Measurements from ENCODE around the gene OR2F1. TPM values are rescaled to one million over a fixed set of nuclear protein-coding genes. Genes with fewer than 3 reads are reported as not detected.

The OR2F1 gene
- total RNA-seq, 1 experiment from 2014 or later: not detected

DNA sequence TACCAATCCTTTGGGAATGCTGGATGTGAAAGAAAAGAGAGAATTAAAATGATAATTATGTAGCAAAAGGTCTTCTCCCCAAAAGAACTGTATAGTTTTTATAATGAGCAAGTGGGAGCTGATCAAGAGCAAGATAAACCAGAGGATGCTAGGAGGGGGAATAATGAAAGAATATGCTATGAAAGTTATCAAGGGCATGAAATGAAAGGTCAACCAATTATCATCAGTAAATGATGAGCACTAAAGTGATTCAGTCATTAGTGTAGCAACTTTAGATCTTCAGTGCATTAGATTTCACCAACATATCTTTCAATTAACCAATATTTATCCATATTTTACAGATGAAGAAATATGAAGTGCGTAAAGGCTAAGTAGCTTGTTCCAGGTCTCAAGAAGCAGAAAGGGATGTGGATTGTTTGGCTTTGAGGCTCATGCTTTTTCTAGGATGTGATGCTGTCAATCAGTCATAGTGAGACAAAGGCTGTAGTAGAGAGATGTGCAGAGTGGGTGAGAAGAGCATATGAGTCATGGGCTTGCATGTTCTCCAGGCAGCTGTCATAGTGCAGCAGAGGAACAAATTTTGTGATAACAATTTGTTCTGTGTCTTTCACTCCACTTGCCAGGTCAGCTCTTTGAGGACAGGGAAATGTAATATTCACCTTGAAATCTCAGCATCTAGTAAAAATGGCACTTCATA, 25.3 kb upstream of the OR2F1 start:
- no peaks in the 10 kb centered on the region for H3F3A ChIP-seq (ENCODE audit: low read length, unreplicated experiment)
- no peaks in the 10 kb centered on the region for H3K9me3 ChIP-seq (ENCODE audit: low read length)
- peaks cover 15% of the 10 kb centered on the region; the same call in 1 of the 2 replicates for H3K27me3 ChIP-seq (ENCODE audit: low read length)
- H4K20me1 ChIP-seq (ENCODE audit: low read length): no peaks in the 10 kb centered on the region
- TF ChIP-seq EZH2 (IDR thresholded peaks at IDR 0.05; ENCODE audit: low read length, unreplicated experiment): no peak
- no peak for TF ChIP-seq EZH2phosphoT487 (IDR thresholded peaks at IDR 0.05; ENCODE audit: borderline replicate concordance, low read length)
- TF ChIP-seq, protein P1, sequence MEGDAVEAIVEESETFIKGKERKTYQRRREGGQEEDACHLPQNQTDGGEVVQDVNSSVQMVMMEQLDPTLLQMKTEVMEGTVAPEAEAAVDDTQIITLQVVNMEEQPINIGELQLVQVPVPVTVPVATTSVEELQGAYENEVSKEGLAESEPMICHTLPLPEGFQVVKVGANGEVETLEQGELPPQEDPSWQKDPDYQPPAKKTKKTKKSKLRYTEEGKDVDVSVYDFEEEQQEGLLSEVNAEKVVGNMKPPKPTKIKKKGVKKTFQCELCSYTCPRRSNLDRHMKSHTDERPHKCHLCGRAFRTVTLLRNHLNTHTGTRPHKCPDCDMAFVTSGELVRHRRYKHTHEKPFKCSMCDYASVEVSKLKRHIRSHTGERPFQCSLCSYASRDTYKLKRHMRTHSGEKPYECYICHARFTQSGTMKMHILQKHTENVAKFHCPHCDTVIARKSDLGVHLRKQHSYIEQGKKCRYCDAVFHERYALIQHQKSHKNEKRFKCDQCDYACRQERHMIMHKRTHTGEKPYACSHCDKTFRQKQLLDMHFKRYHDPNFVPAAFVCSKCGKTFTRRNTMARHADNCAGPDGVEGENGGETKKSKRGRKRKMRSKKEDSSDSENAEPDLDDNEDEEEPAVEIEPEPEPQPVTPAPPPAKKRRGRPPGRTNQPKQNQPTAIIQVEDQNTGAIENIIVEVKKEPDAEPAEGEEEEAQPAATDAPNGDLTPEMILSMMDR (conservative IDR thresholded peaks at IDR 0.05; ENCODE audit: low read depth, low read length): no peak
- ChIA-PET POLR2A (ENCODE audit: unreplicated experiment) (no interaction called here), CTCF (no interaction called here)
- no peaks in the 10 kb centered on the region for H3K9me2 ChIP-seq (replicated peaks; ENCODE audit: low read length)
- no peak overlapping the region for H3K4me3 ChIP-seq (ENCODE audit: low read length)
- H3K4me1 ChIP-seq (ENCODE audit: insufficient read depth, low read length): no peaks in the 10 kb centered on the region
- H3K36me3 ChIP-seq (ENCODE audit: low read depth, low read length): no peaks in the 10 kb centered on the region
- no peak overlapping the region for H3K27ac ChIP-seq (ENCODE audit: low read length)
- ATAC-seq: peak; percentile 60
- no peak overlapping the region for H2AFZ ChIP-seq (ENCODE audit: low read length)
- DNase-seq: peak; percentile 8
- no peak overlapping the region for H3K9ac ChIP-seq (ENCODE audit: low read length)
- intact Hi-C loops (cut with micrococcal nuclease): loop anchor here (5.0 kb wide), 1 partner anchor 238 kb away; no protein-coding TSS in a partner anchor
- H3K79me2 ChIP-seq (ENCODE audit: low read length): no peaks in the 10 kb centered on the region
- H3K4me2 ChIP-seq (ENCODE audit: low read length): no peak overlapping the region
- no TSS peak for BruUV-seq (replicated peaks)

DNA sequence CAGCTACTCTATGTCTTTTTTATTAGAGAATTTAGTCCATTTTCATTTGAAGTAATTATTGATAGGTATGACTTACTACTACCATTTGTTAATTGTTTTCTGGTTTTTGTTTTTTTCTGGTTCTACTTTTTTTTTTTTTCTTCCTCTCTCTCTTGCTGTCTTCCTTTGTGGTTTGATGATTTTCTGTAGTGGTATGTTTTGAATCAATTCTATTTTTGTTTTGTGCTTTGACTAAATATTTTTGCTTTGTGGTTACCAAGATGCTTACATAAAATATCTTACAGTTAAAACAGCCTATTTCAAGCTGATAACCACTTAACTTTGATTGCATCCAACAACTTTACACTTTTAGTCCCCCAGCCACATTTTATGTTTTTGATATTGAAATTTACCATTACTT, 22.9 kb upstream of the OR2F1 start:
- peaks cover 7% of the 10 kb centered on the region; the same call in 1 of the 2 replicates for H3K27me3 ChIP-seq (ENCODE audit: low read length)
- intact Hi-C loops (cut with micrococcal nuclease): no loop called here
- ChIA-PET POLR2A (ENCODE audit: unreplicated experiment) (no interaction called here), CTCF (no interaction called here)
- no peak overlapping the region for H2AFZ ChIP-seq (ENCODE audit: low read length)
- H3K4me2 ChIP-seq (ENCODE audit: low read length): no peak overlapping the region
- no peak overlapping the region for H3K27ac ChIP-seq (ENCODE audit: low read length)
- no peak overlapping the region for H3K9ac ChIP-seq (ENCODE audit: low read length)
- no peak for DNase-seq
- BruUV-seq (replicated peaks): no TSS peak
- no peaks in the 10 kb centered on the region for H3K4me1 ChIP-seq (ENCODE audit: insufficient read depth, low read length)
- no peaks in the 10 kb centered on the region for H3K36me3 ChIP-seq (ENCODE audit: low read depth, low read length)
- no peaks in the 10 kb centered on the region for H3K9me3 ChIP-seq (ENCODE audit: low read length)
- no peaks in the 10 kb centered on the region for H3F3A ChIP-seq (ENCODE audit: low read length, unreplicated experiment)
- TF ChIP-seq, protein P1 (conservative IDR thresholded peaks at IDR 0.05; ENCODE audit: low read depth, low read length): no peak
- no peak for TF ChIP-seq EZH2 (IDR thresholded peaks at IDR 0.05; ENCODE audit: low read length, unreplicated experiment)
- no peak for TF ChIP-seq EZH2phosphoT487 (IDR thresholded peaks at IDR 0.05; ENCODE audit: borderline replicate concordance, low read length)
- no peaks in the 10 kb centered on the region for H3K79me2 ChIP-seq (ENCODE audit: low read length)
- no peak for ATAC-seq
- no peak overlapping the region for H3K4me3 ChIP-seq (ENCODE audit: low read length)
- no peaks in the 10 kb centered on the region for H4K20me1 ChIP-seq (ENCODE audit: low read length)
- no peaks in the 10 kb centered on the region for H3K9me2 ChIP-seq (replicated peaks; ENCODE audit: low read length)

DNA sequence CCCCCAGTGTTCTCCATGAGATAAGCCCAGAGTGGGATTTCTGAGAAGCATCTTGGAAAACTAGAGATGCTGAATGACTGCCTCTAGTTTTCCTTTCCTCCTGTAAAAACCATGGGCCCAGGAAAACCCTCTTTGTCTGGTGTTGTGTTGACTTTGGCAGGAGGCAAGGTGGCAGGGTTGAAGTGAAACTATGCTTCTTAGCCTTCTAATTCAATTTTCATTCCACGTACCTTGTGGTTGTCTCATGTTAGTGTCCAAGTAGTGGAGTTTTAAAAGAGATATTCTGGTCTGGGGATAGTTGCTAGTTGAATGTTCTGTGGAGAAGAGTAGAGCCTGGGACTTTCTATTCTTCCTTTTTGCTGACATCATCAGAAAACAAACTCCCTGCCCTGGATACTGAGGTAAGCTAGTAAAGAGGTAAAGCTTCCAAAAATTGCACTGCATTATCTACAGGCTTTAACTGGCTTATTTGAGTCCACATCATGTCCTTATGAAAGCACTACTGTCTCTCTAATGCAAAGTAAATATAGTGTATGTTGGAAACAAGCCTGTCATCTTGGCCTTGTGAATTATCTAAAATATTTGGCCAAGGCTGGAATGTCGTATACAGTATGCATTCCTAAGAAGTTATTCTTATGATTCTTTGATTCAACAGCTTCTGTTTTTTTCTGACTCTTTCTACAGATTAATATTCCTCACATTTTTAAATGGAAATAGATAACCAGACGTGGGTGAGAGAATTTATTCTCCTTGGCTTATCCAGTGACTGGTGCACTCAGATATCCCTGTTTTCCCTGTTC, 19.9 kb upstream of the OR2F1 start, which contains the start of gene OR2F2:
OR2F2 (plus strand) TSS at position 708 of the 800 bp plus-strand sequence; CDS start at position 708, 0 bp downstream.
- H3K36me3 ChIP-seq (ENCODE audit: low read depth, low read length): no peaks in the 10 kb centered on the region
- H3K4me3 ChIP-seq (ENCODE audit: low read length): no peak within 1 kb of the TSS
- ATAC-seq (peak; percentile 64), DNase-seq (peak; percentile 17)
- no peaks in the 10 kb centered on the region for H3K4me1 ChIP-seq (ENCODE audit: insufficient read depth, low read length)
- intact Hi-C loops (cut with micrococcal nuclease): no loop called here
- no peak within 1 kb of the TSS for H3K9ac ChIP-seq (ENCODE audit: low read length)
- H3K79me2 ChIP-seq (ENCODE audit: low read length): no peaks in the 10 kb centered on the region
- TF ChIP-seq, protein P1 (conservative IDR thresholded peaks at IDR 0.05; ENCODE audit: low read depth, low read length): no peak
- TF ChIP-seq EZH2phosphoT487 (IDR thresholded peaks at IDR 0.05; ENCODE audit: borderline replicate concordance, low read length) (no peak), EZH2 (IDR thresholded peaks at IDR 0.05; ENCODE audit: low read length, unreplicated experiment) (no peak)
- H2AFZ ChIP-seq (ENCODE audit: low read length): no peak within 1 kb of the TSS
- CTCF ChIA-PET: no interaction called here
- no peaks in the 10 kb centered on the region for H4K20me1 ChIP-seq (ENCODE audit: low read length)
- no TSS peak for BruUV-seq (replicated peaks)
- no peaks in the 10 kb centered on the region for H3F3A ChIP-seq (ENCODE audit: low read length, unreplicated experiment)
- no peak within 1 kb of the TSS for H3K27ac ChIP-seq (ENCODE audit: low read length)
- POLR2A ChIA-PET (ENCODE audit: unreplicated experiment): no interaction called here
- no peaks in the 10 kb centered on the region for H3K9me2 ChIP-seq (replicated peaks; ENCODE audit: low read length)
- no peaks in the 10 kb centered on the region for H3K9me3 ChIP-seq (ENCODE audit: low read length)
- no peak within 1 kb of the TSS for H3K4me2 ChIP-seq (ENCODE audit: low read length)
- no peaks in the 10 kb centered on the region for H3K27me3 ChIP-seq (ENCODE audit: low read length)

Measured in PC-3 (cell line).